Panc1 (cell line): ENCODE data around the gene LAMB4.

ENCODE experiments used
- CTCF ChIP-seq: fragments of 450-650 bp; IDR thresholded peaks from 2 replicates; pipeline ENCODE4 v1.5.1; 2017; ENCODE audit warnings: mild to moderate bottlenecking
- POLR2AphosphoS5 ChIP-seq: IDR thresholded peaks from 2 replicates; pipeline ENCODE4 v1.6.1; 2012; ENCODE audit warnings: mild to moderate bottlenecking, low read depth, low read length, moderate library complexity
- SIN3A ChIP-seq: IDR thresholded peaks from 2 replicates; pipeline ENCODE4 v1.6.1; 2012; ENCODE audit warnings: low read depth, mild to moderate bottlenecking, low read length, moderate library complexity, borderline replicate concordance; ENCODE audit not compliant: insufficient read depth
- TCF7L2 ChIP-seq: IDR thresholded peaks from 2 replicates; pipeline ENCODE4 v1.6.1; 2011; ENCODE audit warnings: mild to moderate bottlenecking, low read depth, low read length, inconsistent platforms
- TF ChIP-seq, protein P1 (sequence below), 2 experiments: IDR thresholded peaks; 2 replicates each; pipeline ENCODE4 v1.6.1; 2011 to 2012; ENCODE audit warnings: low read depth in 2 of 2, control low read depth in 1 of 2, low read length in 1 of 2, mild to moderate bottlenecking in 1 of 2, moderate library complexity in 1 of 2; ENCODE audit not compliant: insufficient read depth in 1 of 2

GRCh38 chr7:108101759-108102158 lies 28.4 kb downstream of the LAMB4 start:
- TF ChIP-seq CTCF (no peak), POLR2AphosphoS5 (no peak), SIN3A (no peak), TCF7L2 (no peak)
- TF ChIP-seq, protein P1, sequence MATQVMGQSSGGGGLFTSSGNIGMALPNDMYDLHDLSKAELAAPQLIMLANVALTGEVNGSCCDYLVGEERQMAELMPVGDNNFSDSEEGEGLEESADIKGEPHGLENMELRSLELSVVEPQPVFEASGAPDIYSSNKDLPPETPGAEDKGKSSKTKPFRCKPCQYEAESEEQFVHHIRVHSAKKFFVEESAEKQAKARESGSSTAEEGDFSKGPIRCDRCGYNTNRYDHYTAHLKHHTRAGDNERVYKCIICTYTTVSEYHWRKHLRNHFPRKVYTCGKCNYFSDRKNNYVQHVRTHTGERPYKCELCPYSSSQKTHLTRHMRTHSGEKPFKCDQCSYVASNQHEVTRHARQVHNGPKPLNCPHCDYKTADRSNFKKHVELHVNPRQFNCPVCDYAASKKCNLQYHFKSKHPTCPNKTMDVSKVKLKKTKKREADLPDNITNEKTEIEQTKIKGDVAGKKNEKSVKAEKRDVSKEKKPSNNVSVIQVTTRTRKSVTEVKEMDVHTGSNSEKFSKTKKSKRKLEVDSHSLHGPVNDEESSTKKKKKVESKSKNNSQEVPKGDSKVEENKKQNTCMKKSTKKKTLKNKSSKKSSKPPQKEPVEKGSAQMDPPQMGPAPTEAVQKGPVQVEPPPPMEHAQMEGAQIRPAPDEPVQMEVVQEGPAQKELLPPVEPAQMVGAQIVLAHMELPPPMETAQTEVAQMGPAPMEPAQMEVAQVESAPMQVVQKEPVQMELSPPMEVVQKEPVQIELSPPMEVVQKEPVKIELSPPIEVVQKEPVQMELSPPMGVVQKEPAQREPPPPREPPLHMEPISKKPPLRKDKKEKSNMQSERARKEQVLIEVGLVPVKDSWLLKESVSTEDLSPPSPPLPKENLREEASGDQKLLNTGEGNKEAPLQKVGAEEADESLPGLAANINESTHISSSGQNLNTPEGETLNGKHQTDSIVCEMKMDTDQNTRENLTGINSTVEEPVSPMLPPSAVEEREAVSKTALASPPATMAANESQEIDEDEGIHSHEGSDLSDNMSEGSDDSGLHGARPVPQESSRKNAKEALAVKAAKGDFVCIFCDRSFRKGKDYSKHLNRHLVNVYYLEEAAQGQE (IDR thresholded peaks at IDR 0.05; ENCODE audit: insufficient read depth in 1 of 2, low read depth in 2 of 2, low read length in 1 of 2), result no peak
